ENCODE results near the gene IQSEC1.

DNA sequence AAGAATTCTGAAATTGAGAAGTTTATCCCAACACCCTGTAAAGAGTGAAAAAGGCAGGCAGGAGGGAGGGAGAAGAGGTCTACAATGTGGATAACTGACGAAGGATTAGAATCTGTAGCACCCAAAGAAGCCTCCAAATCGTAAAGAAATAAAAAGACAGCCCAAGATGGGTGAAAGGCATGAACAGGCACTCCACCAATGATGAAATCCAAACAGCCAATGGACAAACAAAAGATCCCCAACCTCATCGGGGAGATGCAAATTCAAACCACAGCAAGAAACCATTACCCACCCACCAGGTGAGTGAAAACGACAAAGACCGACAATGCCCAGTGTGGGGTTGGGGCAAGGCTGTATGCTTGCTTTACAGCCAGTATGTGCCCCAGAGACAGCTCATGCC is 85.6 kb downstream of the IQSEC1 start:
- no peak for TF ChIP-seq POLR2AphosphoS5 (IDR thresholded peaks at IDR 0.05)
- TF ChIP-seq, protein P1, sequence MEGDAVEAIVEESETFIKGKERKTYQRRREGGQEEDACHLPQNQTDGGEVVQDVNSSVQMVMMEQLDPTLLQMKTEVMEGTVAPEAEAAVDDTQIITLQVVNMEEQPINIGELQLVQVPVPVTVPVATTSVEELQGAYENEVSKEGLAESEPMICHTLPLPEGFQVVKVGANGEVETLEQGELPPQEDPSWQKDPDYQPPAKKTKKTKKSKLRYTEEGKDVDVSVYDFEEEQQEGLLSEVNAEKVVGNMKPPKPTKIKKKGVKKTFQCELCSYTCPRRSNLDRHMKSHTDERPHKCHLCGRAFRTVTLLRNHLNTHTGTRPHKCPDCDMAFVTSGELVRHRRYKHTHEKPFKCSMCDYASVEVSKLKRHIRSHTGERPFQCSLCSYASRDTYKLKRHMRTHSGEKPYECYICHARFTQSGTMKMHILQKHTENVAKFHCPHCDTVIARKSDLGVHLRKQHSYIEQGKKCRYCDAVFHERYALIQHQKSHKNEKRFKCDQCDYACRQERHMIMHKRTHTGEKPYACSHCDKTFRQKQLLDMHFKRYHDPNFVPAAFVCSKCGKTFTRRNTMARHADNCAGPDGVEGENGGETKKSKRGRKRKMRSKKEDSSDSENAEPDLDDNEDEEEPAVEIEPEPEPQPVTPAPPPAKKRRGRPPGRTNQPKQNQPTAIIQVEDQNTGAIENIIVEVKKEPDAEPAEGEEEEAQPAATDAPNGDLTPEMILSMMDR (IDR thresholded peaks at IDR 0.05): no peak

All from transverse colon (tissue), 4 donors.